Neural cell (in vitro differentiated cells): ENCODE results near the gene ELOVL2. TPM values are rescaled to one million over a fixed set of nuclear protein-coding genes. Genes with fewer than 3 reads are reported as not detected.

ENCODE experiments used
- H2AFZ ChIP-seq: fragments of 200-600, 300-800 bp; sonication (generic), shearing (Covaris generic); 2 replicates; pipeline ENCODE4 v1.6.0; 2014; ENCODE audit warnings: low read depth, mild to moderate bottlenecking, antibody characterized with exemption, low read length, moderate library complexity
- H3F3A ChIP-seq: fragments of 200-600 bp; shearing (Covaris generic); 2 replicates; pipeline ENCODE4 v1.6.1; 2016; ENCODE audit warnings: mild to moderate bottlenecking, moderate library complexity, mixed read lengths, antibody characterized with exemption, low read length; ENCODE audit not compliant: insufficient read depth, poor library complexity, severe bottlenecking
- H3K27ac ChIP-seq: fragments of 200-600, 300-800 bp; sonication (generic), shearing (Covaris generic); 2 replicates; pipeline ENCODE4 v1.5.1; 2014; ENCODE audit warnings: mild to moderate bottlenecking, low read length, moderate library complexity
- H3K27me3 ChIP-seq: fragments of 300-800, 200-600 bp; sonication (generic), shearing (Covaris generic); 2 replicates; pipeline ENCODE4 v1.6.0; 2014; ENCODE audit warnings: mild to moderate bottlenecking, low read depth, low read length, moderate library complexity; ENCODE audit not compliant: insufficient read depth
- H3K36me3 ChIP-seq: fragments of 300-800, 200-600 bp; sonication (generic), shearing (Covaris generic); 2 replicates; pipeline ENCODE4 v1.5.1; 2014; ENCODE audit warnings: mild to moderate bottlenecking, antibody characterized with exemption, low read length, moderate library complexity; ENCODE audit not compliant: insufficient read depth
- H3K4me2 ChIP-seq: fragments of 300-800, 200-600 bp; sonication (generic), shearing (Covaris generic); 2 replicates; pipeline ENCODE4 v1.6.0; 2014; ENCODE audit warnings: mild to moderate bottlenecking, low read length
- H3K4me3 ChIP-seq: fragments of 300-800, 200-600 bp; sonication (generic), shearing (Covaris generic); 2 replicates; pipeline ENCODE4 v1.5.1; 2014; ENCODE audit warnings: mild to moderate bottlenecking, low read length, moderate library complexity
- H3K79me2 ChIP-seq: fragments of 200-600 bp; shearing (Covaris generic); replicated peaks from 2 replicates; pipeline ENCODE4 v1.6.0; 2014; ENCODE audit warnings: mild to moderate bottlenecking, low read length, moderate library complexity; ENCODE audit not compliant: insufficient read depth
- H3K9ac ChIP-seq: fragments of 300-800, 200-600 bp; sonication (generic), shearing (Covaris generic); 2 replicates; pipeline ENCODE4 v1.6.1; 2016; ENCODE audit warnings: mild to moderate bottlenecking, low read length, mixed read lengths
- H3K9me2 ChIP-seq: fragments of 200-600 bp; shearing (Covaris generic); 2 replicates; pipeline ENCODE4 v1.6.1; 2016; ENCODE audit warnings: mild to moderate bottlenecking, low read length, mixed read lengths; ENCODE audit not compliant: insufficient read depth
- H3K9me3 ChIP-seq: fragments of 200-600, 300-800 bp; sonication (generic), shearing (Covaris generic); 2 replicates; pipeline ENCODE4 v1.6.1; 2016; ENCODE audit warnings: mild to moderate bottlenecking, mixed run types, low read length, moderate library complexity, mixed read lengths
- H4K20me1 ChIP-seq: fragments of 200-600 bp; shearing (Covaris generic); 2 replicates; pipeline ENCODE4 v1.6.1; 2016; ENCODE audit warnings: mild to moderate bottlenecking, mixed run types; ENCODE audit not compliant: insufficient read depth
- EP300 ChIP-seq: fragments of 450-650 bp; conservative IDR thresholded peaks from 2 replicates; pipeline ENCODE4 v1.6.1; 2014; ENCODE audit warnings: antibody characterized with exemption, mild to moderate bottlenecking, moderate library complexity; ENCODE audit not compliant: poor library complexity, severe bottlenecking
- EZH2 ChIP-seq: fragments of 200-600, 300-800 bp; shearing (Covaris generic), sonication (generic); IDR thresholded peaks from 2 replicates; pipeline ENCODE4 v1.6.1; 2014; ENCODE audit warnings: antibody characterized with exemption, low read length, borderline replicate concordance, mild to moderate bottlenecking; ENCODE audit not compliant: insufficient read depth, poor library complexity, severe bottlenecking
- MXI1 ChIP-seq: fragments of 450-650 bp; conservative IDR thresholded peaks from 2 replicates; pipeline ENCODE4 v1.6.1; 2014; ENCODE audit warnings: antibody characterized with exemption, mild to moderate bottlenecking; ENCODE audit not compliant: poor library complexity, severe bottlenecking
- POLR2AphosphoS5 ChIP-seq: IDR thresholded peaks from 2 replicates; pipeline ENCODE4 v1.6.1; 2012
- RAD21 ChIP-seq: fragments of 450-650 bp; conservative IDR thresholded peaks from 2 replicates; pipeline ENCODE4 v1.6.1; 2014; ENCODE audit warnings: antibody characterized with exemption, mild to moderate bottlenecking, moderate library complexity
- SMC3 ChIP-seq: fragments of 450-650 bp; conservative IDR thresholded peaks from 2 replicates; pipeline ENCODE4 v1.6.1; 2014; ENCODE audit warnings: antibody characterized with exemption, mild to moderate bottlenecking, moderate library complexity; ENCODE audit not compliant: poor library complexity
- TAF1 ChIP-seq: IDR thresholded peaks from 2 replicates; pipeline ENCODE4 v1.6.1; 2012; ENCODE audit warnings: low read depth
- polyA plus RNA-seq: library from polyadenylated mRNA; depleted of rRNA; stranded (reverse); fragments of >200 nt; gene quantifications from 2 replicates; pipeline ENCODE4 v1.2.3, GENCODE V29; 2014
- TF ChIP-seq, protein P1 (sequence below): fragments of 450-650 bp; IDR thresholded peaks from 2 replicates; pipeline ENCODE4 v1.5.1; 2014; ENCODE audit warnings: antibody characterized with exemption, mild to moderate bottlenecking, moderate library complexity; ENCODE audit not compliant: poor library complexity, severe bottlenecking
- TF ChIP-seq, protein P2 (sequence below): IDR thresholded peaks from 2 replicates; pipeline ENCODE4 v1.6.1; 2012; ENCODE audit warnings: borderline replicate concordance

Gene ELOVL2
- polyA plus RNA-seq, 1 donor from 2014 or later: 5.4 TPM

DNA sequence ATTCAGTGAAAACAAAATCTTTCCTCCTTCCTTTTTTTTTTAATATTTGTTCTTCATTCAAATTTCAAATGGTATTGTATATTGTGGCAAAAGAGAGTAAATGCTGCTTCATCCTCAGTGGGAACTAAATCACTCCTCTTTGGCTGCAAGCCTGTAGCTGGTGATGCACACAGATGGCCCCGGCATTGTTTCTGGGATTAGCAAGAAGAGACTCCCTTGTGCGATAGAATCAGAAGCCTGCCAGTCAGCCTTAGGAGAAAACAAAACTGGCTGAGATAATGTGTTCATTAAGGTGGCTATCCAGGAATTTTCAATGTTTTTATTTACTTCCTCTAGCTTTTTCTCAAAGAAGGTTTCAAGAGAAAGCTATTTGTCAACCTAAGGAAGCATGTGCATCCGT is 20.7 kb upstream of the ELOVL2 start:
- Histone ChIP-seq H3K9me2 (no peaks in the 10 kb centered on the region), H3K79me2 (no peaks in the 10 kb centered on the region), H3K27ac (no peak overlapping the region), H3K36me3 (no peaks in the 10 kb centered on the region), H3K4me3 (no peak overlapping the region), H3K27me3 (no peaks in the 10 kb centered on the region), H3K9me3 (no peaks in the 10 kb centered on the region), H2AFZ (no peak overlapping the region), H3F3A (no peaks in the 10 kb centered on the region), H4K20me1 (no peaks in the 10 kb centered on the region), H3K9ac (no peak overlapping the region), H3K4me2 (no peak overlapping the region)
- TF ChIP-seq TAF1 (no peak), POLR2AphosphoS5 (no peak), SMC3 (no peak), EZH2 (no peak), RAD21 (no peak)
- TF ChIP-seq, protein P1, sequence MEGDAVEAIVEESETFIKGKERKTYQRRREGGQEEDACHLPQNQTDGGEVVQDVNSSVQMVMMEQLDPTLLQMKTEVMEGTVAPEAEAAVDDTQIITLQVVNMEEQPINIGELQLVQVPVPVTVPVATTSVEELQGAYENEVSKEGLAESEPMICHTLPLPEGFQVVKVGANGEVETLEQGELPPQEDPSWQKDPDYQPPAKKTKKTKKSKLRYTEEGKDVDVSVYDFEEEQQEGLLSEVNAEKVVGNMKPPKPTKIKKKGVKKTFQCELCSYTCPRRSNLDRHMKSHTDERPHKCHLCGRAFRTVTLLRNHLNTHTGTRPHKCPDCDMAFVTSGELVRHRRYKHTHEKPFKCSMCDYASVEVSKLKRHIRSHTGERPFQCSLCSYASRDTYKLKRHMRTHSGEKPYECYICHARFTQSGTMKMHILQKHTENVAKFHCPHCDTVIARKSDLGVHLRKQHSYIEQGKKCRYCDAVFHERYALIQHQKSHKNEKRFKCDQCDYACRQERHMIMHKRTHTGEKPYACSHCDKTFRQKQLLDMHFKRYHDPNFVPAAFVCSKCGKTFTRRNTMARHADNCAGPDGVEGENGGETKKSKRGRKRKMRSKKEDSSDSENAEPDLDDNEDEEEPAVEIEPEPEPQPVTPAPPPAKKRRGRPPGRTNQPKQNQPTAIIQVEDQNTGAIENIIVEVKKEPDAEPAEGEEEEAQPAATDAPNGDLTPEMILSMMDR: no peak

DNA sequence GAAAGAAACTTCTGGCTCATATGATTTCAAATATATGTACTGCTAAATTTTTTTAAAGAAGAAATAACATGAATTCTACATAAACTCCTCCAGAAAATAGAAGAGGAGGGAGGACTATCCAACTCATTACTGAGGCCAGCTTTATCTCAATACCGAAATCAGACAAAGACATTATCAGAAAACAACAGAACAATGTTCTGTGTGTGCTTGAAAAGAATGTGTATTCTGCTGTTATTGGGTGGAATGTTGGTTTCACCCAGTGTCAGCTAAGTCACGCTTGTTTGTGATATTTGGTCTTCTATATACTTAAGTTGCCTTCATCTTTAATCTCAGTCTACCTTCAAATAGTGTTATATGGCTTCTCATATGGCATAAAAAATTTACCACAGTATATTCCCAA is 18.6 kb upstream of the ELOVL2 start:
- no peak overlapping the region for H3K9ac ChIP-seq
- no peaks in the 10 kb centered on the region for H3K9me3 ChIP-seq
- H3K36me3 ChIP-seq: no peaks in the 10 kb centered on the region
- no peak for TF ChIP-seq MXI1
- no peak for TF ChIP-seq EP300
- no peak for TF ChIP-seq RAD21
- no peak for TF ChIP-seq POLR2AphosphoS5
- TF ChIP-seq TAF1: no peak
- TF ChIP-seq, protein P2, sequence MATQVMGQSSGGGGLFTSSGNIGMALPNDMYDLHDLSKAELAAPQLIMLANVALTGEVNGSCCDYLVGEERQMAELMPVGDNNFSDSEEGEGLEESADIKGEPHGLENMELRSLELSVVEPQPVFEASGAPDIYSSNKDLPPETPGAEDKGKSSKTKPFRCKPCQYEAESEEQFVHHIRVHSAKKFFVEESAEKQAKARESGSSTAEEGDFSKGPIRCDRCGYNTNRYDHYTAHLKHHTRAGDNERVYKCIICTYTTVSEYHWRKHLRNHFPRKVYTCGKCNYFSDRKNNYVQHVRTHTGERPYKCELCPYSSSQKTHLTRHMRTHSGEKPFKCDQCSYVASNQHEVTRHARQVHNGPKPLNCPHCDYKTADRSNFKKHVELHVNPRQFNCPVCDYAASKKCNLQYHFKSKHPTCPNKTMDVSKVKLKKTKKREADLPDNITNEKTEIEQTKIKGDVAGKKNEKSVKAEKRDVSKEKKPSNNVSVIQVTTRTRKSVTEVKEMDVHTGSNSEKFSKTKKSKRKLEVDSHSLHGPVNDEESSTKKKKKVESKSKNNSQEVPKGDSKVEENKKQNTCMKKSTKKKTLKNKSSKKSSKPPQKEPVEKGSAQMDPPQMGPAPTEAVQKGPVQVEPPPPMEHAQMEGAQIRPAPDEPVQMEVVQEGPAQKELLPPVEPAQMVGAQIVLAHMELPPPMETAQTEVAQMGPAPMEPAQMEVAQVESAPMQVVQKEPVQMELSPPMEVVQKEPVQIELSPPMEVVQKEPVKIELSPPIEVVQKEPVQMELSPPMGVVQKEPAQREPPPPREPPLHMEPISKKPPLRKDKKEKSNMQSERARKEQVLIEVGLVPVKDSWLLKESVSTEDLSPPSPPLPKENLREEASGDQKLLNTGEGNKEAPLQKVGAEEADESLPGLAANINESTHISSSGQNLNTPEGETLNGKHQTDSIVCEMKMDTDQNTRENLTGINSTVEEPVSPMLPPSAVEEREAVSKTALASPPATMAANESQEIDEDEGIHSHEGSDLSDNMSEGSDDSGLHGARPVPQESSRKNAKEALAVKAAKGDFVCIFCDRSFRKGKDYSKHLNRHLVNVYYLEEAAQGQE: no peak
- TF ChIP-seq SMC3: no peak
- no peak for TF ChIP-seq EZH2
- TF ChIP-seq, protein P1: no peak
- H3K27ac ChIP-seq: no peak overlapping the region
- H2AFZ ChIP-seq: no peak overlapping the region
- H3F3A ChIP-seq: no peaks in the 10 kb centered on the region
- no peaks in the 10 kb centered on the region for H3K79me2 ChIP-seq
- no peaks in the 10 kb centered on the region for H3K27me3 ChIP-seq
- no peak overlapping the region for H3K4me3 ChIP-seq
- no peak overlapping the region for H3K4me2 ChIP-seq
- no peaks in the 10 kb centered on the region for H3K9me2 ChIP-seq
- H4K20me1 ChIP-seq: no peaks in the 10 kb centered on the region
